Measurements from ENCODE around the gene SYTL3.
"Not testable (repeated sequence)": the region's sequence is repeated elsewhere in the genome, so short reads cannot be mapped to it uniquely, and the experiment has no call there.

The SYTL3 gene

DNA sequence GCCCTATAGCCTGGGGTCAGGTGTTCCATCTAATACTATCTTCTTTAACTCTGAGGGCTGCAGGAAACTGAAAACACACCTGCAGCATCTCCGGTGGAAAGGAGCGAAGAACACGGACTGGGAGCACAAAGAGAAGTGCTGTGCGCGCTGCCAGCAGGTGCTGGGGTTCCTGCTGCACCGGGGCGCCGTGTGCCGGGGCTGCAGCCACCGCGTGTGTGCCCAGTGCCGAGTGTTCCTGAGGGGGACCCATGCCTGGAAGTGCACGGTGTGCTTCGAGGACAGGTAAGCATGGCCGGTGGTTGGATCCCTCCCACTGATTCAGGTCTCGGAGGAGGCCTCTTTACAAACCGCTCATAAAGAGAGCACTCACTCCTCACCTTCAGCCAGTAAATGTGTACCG is 15.5 kb downstream of the SYTL3 start:
- no peak for DNase-seq

DNA sequence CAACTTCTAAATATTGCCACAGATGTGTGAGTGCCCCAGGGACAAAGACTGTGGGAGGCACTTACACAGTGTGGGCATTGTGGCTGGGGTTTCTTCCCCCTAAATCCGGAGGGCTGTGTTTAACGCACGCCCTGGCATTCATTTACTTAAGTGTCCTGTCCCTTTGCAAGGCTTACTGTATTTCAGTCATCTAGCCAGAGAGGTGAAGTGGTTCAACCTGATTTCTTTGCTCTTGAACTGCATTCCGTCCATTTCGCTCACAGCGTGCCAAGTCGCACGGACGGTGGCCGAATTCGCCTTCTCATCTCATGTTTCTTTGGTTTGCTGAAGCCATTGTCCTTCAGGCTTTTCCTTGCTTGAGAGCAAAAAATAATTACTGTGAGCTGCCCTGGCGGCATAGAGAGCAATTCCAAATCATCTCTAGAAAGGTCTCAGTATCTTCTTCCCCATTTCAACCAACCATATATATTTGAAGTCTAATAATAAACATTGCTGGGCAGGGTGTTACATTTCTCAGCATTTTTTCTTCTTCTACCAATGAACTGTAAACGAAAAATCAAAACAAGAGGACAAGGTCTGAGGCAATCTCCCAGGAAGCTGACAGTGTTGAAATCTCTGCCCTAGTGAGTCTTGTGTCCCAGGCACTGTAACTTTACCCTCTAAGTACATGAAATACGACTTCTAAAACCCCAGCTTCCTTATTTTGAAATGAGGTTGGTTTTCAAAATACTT is 16.9 kb downstream of the SYTL3 start:
- DNase-seq = no peak

DNA sequence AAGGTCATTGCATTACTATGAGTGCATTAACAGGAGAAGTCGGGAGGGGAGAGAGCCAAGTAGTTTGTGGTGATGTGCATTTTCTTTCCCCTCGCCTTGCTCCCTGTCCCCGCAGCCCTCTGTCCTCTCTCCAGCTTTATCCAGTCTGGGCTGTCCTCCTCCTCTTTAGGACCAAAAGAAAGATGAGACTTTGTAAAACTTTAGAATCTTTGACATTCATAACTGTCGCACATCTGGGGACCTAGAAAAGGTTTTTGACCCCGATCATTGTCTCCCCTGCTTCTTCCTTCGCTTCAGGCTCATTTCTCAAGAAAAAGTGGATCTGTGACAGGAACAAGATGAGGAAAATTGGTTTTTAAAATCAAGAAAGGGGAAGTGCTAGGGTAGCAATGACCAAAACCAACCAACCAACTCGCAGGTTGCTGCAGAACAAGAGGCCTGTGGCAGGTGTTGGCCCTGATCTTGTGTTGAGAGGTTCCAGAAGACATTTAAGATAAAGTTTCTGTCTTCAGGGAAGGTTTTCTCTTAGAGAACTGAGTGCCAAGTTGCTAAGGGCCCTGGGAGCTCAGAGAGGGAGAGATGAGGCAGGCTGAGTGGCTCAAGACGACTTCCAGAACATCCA is 17.6 kb downstream of the SYTL3 start:
- DNase-seq = no peak

DNA sequence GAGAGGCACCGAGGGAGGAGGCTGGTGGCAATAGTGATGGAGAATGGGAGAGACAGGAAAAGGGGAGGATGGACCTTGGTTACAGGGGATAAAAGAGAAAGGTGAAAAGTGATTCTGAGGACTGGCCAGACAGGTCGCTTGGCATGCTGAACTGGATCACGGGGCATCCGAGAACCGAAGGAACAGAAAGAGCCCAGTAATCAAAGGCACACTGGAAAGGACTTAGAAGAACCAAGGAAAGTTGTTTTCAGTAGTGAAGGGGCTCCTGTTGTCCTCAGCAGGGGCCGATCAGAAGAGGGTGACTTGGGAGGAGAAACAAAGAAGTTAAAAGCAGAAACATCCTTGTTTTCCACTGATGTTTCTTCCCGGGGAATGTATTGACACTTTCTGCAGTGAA is 18.9 kb downstream of the SYTL3 start:
- DNase-seq = no peak

DNA sequence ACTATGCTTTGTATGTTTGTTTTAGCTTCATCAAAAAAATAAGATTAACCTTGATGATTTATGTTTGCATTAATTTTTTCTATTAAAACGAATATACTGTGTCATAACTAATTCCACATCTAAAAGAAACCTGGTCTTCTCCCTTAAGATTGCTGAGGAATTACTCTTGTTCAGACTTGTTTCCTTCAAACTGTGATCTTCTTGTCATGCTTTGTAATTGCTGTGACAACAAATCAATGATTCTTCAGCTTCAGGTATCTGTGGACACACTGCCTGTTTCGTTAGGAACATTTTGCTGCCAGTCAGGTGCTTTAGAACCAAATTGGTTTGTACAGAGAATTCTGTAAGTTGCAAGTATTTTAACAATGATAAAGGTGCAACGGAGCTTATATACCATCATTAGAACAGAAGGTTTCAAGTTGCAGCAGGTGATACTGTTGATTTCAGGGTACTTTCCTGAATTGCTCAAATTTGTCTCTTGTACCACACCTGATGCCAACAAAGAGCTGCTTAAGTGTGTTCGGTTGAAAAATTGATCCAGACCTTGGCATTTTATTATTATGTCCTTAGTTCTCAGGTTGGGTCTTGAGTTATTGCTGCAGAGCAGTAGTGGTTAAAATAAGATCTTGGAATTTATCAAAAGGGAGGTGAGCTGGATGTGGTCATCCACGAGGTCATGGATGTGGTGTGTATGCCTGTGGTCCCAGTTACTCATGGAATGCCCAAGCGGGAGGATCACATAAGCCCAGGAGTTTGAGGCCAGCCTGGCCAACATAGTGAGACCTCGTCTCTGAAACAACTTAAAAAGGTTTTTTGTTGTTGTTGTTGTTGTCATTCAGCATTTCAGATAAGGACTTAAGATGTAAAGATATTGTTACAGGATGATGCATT is 19.5 kb downstream of the SYTL3 start:
- DNase-seq = no peak

DNA sequence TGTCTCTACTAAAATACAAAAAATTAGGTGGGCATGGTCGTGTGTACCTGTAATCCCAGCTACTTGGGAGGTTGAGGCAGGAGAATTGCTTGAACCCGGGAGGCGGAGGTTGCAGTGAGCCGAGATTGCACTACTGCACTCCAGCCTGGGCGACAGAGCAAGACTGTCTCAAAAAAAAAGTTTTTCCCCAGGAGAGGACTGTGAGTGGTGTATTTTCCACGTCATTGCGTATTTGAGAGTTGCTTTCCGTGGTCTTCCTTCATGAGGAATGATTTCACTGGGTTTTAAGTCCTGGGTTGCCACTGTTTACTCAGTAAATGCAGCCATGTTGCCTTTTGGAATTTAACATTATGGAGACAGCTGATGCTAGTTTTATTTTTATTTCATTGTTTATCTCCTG is 22.3 kb downstream of the SYTL3 start:
- DNase-seq = not testable (repeated sequence)

DNA sequence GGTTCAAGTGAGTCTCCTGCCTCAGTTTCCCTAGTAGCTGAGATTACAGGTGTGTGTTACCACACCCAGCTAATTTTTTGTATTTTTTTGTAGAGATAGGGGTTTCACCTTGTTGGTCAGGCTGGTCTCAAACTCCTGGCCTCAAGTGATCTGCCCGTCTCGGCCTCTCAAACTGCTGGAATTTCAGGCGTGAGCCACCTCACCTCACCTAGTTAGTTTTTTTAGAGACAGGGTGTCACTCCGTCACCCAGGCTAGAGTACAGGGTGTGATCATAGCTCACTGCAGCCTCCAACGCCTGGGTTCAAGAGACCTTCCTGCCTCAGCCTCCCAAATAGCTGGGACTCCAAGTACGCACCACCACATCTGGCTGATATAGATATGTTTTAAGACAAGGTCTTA is 22.9 kb downstream of the SYTL3 start:
- DNase-seq = no peak

DNA sequence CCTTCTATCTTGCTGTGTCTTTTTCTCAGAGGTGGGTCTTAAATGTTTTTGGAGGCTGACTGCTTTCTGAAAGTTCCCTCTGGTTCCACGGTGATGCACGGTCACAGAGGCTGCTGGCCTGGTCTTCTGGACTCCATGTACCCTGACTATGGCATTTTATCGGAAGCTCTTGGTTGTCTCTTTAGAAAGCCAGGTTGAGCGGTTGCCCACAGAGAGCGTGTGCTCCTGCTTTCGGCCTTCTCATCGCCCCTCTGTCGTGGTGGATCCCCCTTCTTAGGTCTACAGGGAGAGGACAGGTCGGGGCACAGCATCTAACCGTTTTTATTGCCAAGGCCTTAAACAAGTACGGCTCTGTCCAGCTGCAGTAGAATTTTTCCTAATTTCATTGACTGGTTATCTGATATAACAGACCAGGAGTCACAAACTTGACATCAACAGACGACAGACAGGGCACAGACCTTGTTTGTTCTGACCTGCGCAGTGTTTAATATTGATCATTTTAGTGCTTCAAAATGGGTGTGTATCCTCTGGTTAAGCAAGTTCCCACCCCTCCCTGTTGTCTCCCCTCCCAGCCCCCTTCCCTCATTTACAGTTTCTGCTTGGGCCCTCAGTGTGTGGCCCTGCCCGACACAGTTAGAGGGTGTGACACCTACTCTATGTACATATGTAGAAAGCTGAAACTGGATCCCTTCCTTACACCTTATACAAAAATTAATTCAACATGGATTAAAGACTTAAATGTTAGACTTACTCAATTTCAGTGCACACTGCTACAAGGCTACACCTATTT is 24.7 kb downstream of the SYTL3 start:
- no peak for DNase-seq

DNA sequence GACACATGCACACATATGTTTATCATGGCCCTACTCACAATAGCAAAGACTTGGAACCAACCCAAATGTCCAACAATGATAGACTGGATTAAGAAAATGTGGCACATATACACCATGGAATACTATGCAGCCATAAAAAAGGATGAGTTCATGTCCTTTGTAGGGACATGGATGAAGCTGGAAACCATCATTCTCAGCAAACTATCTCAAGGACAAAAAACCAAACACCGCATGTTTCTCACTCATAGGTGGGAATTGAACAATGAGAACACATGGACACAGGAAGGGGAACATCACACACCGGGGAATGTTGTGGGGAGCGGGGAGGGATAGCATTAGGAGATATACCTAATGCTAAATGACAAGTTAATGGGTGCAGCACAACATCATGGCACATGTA is 27.2 kb downstream of the SYTL3 start:
- DNase-seq = not testable (repeated sequence)

DNA sequence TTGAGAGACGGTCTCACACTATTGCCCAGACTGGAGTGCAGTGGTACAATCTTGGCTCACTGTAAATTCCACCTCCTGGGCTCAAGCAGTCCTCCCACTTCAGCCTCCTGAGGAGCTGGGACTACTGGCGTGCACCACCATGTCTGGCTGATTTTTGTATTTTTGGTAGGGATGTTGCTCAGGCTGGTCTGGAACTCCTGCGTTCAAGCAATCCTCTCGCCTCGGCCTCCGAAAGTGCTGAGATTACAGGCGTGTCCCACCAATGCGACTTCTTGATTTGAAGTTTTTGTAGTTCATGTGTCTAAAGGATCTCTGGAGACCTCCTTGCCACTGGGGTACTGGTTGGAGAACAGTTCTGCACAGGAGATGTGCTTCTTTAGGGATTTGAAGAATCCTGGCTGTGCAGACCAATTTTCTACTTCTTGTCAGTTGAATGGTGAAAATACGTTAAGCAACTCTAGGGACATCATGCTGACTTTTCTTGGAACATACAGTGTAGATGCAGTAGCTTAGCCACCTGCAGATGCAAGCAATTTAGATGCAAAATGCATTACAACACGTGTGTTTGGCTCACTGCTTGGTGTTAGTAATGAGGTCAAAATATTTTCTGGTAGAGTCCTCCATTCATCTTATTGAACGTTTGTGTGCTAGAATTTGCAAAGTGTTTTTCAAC is 28.2 kb downstream of the SYTL3 start:
- no peak for DNase-seq

GRCh38 chr6:158680015-158680414 is 30.2 kb downstream of the SYTL3 start:
- no peak for DNase-seq

DNA sequence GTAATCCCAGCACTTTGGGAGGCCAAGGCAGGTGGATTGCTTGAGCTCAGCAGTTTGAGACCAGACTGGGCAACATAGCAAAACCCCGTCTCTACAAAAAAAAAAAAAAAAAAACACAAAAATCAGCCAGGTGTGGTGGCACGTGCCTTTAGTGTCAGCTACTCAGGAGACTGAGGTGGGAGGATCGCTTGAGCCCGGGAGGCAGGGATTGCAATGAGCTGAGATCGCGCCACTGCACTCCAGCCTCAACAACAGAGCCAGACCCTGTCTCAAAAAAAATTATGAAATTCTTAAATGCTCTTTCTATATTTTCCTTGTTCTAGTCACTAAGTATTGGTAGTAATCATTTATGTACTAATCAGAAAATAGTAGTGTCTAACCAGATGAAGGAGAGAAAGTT is 30.6 kb downstream of the SYTL3 start:
- no peak for DNase-seq

DNA sequence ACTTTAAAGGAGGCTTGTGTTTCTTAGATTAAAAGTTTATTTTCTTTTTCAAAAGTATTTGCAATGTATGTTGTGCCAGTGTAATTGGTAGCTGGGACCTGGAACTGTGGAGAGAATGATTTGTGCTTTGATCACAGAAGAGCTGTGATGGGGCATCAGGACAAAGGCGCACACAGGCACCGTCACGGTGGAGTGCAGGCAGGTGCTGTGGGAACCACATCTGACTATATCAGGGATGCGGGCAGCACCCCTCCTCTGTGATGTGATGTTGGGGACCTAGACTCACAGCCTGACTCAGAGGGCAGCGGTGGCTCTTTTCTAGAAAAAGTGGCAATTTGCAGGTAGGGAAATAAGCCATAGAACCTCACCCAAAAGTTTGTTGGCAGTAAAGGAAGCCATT is 34.5 kb downstream of the SYTL3 start:
- DNase-seq = no peak

DNA sequence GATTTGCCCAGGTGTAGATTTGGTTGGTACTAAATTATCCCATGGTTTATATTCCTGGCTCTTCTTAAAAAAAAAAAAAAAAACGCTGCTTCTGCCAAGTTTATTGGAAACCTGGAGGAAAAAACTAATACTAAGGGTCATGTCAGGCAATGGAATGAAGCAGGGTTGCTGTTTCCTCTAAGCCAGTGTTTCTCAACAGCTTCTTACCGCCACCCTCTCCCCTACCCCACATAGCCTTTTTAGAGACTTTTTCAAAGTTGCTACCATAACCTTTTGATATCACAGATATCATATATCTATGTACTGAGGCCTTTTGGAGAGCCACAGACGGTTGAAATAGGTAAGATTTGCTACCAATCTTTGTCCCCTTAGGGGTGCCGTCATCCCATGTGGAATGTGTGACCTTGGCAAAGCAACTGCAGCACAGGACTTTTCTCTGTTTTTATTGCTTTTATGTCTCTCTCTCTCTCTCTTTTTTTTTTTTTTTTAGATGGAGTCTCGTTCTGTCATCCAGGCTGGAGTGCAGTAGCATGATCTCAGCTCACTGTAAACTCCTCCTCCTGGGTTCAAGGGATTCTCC is 35.0 kb downstream of the SYTL3 start:
- DNase-seq = no peak

- no peak for DNase-seq
Observed at GRCh38 chr6:158686311-158686710, 36.5 kb downstream of the SYTL3 start.

DNA sequence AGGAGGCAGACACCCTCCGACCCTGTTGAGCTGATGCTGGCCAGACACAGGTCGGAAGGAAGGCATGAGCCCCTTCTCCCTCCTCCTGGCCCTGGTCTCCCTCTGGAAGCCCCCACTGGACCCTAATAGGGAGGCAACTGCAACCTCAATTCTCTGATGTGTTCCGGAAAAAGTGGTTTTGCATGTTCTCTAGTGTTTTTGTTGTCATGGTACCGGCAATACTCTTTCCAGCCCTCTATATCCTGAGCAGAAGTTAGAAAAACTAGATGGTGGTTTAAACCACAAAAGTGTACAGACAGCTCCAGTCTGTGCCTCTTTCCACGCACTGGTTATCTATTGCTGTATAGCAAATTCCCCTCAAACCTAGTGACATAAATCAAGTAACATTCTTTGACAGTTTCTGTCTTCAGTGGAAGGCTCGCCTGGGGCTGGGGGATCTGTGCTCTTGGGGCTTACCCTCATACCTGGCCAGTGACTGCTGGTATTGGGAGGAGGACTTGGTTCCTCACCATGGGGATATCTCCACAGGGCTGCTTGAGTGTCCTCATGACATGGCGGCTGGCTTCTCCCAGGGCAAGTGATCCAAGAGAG is 37.0 kb downstream of the SYTL3 start:
- no peak for DNase-seq

GRCh38 chr6:158687506-158687905 is 37.7 kb downstream of the SYTL3 start:
- no peak for DNase-seq

DNA sequence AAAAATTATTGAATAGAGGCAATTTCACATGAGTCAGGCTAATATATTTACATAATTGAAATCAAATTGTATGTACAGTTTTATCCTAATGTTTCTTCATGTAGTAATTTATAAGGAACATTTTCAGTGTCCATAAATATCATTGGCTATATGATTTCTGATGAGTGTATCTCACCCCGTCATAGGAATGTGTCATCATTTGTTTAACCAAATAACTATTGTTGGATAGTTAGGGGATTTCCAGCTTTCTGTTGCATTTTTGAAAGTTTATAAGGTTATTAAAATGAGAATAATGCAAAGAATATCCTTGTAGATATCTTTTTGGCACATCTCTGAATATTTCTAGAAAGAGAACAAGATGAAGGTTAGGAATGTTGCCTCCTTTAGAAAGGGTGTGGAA is 39.0 kb downstream of the SYTL3 start:
- no peak for DNase-seq

DNA sequence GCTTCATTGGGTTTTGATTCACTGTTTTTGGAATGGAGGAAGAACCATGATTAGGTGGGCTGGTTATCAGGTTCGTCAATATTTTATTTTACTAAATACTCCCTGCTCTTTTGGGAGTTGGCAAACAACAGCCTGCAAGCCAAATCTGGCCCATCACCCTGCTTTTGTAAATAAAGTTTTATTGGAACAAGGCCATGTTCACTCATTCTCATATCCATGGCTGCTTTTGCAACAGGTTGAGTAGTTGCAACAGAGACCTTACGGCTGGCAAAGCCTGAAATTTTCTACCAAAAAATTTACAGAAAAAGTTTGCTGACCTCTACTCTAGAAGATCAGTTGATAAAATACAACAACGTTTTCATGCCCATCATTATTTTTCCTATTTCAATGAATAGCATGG is 45.1 kb downstream of the SYTL3 start:
- no peak for DNase-seq

GRCh38 chr6:158697811-158698210 is 48.0 kb downstream of the SYTL3 start:
- no peak for DNase-seq

DNA sequence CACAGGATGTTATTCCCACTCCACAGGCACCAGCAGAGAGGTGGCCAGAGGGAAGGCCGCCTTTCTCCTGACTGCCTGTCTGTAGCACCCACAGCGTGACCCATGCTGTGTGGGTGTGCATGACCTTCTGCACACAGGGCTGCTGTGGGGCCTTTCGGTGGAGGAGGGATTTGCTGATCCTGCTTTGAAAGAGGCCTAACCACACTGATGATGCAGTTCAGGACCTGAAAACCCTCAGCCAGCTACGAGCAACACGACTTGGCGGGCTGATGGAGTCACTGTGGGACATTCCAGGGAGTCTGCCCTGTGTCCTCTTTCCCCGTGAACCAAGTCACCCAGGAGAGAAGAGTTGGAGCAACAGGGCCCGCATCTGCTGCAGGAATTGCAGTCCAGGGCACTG is 49.1 kb downstream of the SYTL3 start:
- DNase-seq = no peak

DNA sequence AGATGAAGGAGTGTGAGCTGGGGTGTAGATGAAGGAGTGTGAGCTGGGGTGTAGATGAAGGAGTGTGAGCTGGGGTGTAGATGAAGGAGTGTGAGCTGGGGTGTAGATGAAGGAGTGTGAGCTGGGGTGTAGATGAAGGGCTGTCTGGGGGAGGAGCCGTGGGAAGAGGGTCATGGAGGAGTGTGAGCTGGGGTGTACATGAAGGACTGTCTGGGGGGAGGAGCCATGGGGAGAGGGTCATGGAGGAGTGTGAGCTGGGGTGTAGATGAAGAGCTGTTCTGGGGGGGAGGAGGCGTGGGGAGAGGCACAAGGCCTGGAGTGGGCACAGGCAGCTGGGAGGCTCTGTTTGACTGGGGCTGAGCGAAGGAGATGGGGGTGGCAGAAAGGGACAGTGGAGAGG is 51.4 kb downstream of the SYTL3 start:
- DNase-seq = not testable (repeated sequence)

Data from RPMI8226 (cell line).